SK-N-SH treated with all-trans-retinoic acid at 6 μM for 48 hours (cell line): Measurements from ENCODE around the gene GCLC.

Experiments
- ARNTL ChIP-seq: fragments of 450-650 bp; formaldehyde crosslinking; IDR thresholded peaks from 2 replicates; pipeline ENCODE4 v1.5.0; 2020; ENCODE audit warnings: low read depth, mild to moderate bottlenecking, moderate library complexity, borderline replicate concordance
- GLIS3 ChIP-seq: fragments of 250-450 bp; sonication (Bioruptor Pico); IDR thresholded peaks from 2 replicates; pipeline ENCODE4 v1.5.0; 2020; ENCODE audit warnings: mild to moderate bottlenecking, moderate library complexity
- OSR1 ChIP-seq: fragments of 250-450 bp; sonication (Bioruptor Pico); IDR thresholded peaks from 2 replicates; pipeline ENCODE4 v1.8.0; 2022; ENCODE audit warnings: moderate library complexity, mild to moderate bottlenecking, inconsistent platforms
- RARB ChIP-seq: fragments of 250-450 bp; sonication (Bioruptor Pico); IDR thresholded peaks from 2 replicates; pipeline ENCODE4 v1.8.0; 2021; ENCODE audit warnings: mild to moderate bottlenecking, moderate library complexity
- TCF4 ChIP-seq: fragments of 250-450 bp; sonication (Bioruptor Pico); IDR thresholded peaks from 2 replicates; pipeline ENCODE4 v1.8.0; 2021; ENCODE audit warnings: mild to moderate bottlenecking, moderate library complexity, borderline replicate concordance
- ZFP3 ChIP-seq: fragments of 250-450 bp; sonication (Bioruptor Pico); IDR thresholded peaks from 2 replicates; pipeline ENCODE4 v1.5.0; 2020; ENCODE audit warnings: mild to moderate bottlenecking, moderate library complexity
- ZFP30 ChIP-seq: fragments of 450-650 bp; formaldehyde crosslinking; IDR thresholded peaks from 2 replicates; pipeline ENCODE4 v1.5.0; 2022; ENCODE audit warnings: mild to moderate bottlenecking, moderate library complexity

- no peak for TF ChIP-seq ARNTL (CRISPR knock-in tag)
- TF ChIP-seq RARB = no peak
- no peak for TF ChIP-seq ZFP3
- no peak for TF ChIP-seq ZFP30 (CRISPR knock-in tag)
- TF ChIP-seq OSR1 (CRISPR knock-in tag) = no peak
- TF ChIP-seq TCF4 (CRISPR knock-in tag) = no peak
- no peak for TF ChIP-seq GLIS3 (CRISPR knock-in tag)
These were observed 63.6 kb downstream of the GCLC start for GRCh38 chr6:53481323-53481722.
